ENCODE results near the gene RNF17. TPM values are rescaled to one million over a fixed set of nuclear protein-coding genes. Genes with fewer than 3 reads are reported as not detected.

Gene RNF17
- total RNA-seq, 1 donor from 2014 or later, result not detected

DNA sequence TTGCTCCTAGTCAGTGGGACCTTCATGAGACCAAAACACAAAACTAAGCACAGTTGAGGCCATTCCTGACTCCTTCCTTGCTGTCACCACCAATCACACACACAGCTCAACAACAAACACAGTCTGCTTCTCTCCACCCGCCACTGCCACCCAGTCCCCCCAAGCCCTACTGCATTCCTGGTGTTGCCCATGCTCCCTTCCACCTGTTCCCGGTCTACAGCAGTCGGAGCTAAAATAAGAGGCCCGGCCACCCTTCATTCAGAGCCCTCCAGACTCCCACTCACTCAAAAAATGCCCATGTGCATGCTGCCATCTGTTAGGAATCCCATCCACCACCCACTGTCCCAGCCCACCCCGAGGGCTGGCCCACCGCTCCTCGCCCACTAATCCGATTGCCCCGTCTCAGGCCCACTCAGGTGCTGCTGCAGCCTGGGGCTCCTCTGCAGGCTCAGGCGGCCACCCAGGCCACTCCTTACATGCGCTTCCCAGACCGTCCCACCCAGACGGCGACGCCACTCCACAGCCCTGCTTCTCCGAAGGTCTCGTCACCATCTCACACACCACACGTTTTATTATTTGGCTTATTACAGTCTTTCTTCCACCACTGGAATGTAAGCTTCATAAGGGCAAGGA, 127.6 kb downstream of the RNF17 start:
- DNase-seq, result no peak
- ChIA-PET CTCF (no interaction called here), POLR2A (no interaction called here)
- TF ChIP-seq, protein P1, sequence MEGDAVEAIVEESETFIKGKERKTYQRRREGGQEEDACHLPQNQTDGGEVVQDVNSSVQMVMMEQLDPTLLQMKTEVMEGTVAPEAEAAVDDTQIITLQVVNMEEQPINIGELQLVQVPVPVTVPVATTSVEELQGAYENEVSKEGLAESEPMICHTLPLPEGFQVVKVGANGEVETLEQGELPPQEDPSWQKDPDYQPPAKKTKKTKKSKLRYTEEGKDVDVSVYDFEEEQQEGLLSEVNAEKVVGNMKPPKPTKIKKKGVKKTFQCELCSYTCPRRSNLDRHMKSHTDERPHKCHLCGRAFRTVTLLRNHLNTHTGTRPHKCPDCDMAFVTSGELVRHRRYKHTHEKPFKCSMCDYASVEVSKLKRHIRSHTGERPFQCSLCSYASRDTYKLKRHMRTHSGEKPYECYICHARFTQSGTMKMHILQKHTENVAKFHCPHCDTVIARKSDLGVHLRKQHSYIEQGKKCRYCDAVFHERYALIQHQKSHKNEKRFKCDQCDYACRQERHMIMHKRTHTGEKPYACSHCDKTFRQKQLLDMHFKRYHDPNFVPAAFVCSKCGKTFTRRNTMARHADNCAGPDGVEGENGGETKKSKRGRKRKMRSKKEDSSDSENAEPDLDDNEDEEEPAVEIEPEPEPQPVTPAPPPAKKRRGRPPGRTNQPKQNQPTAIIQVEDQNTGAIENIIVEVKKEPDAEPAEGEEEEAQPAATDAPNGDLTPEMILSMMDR (IDR thresholded peaks at IDR 0.05), result no peak
- H3K4me3 Mint-ChIP-seq, result no peak overlapping the region
- intact Hi-C loops (cut with micrococcal nuclease), result no loop called here
- H3K4me1 Mint-ChIP-seq, result peaks cover 17% of the 10 kb centered on the region
- peaks cover 53% of the 10 kb centered on the region for H3K36me3 Mint-ChIP-seq (ENCODE audit: low read depth)
- no peak for ATAC-seq (ENCODE audit: low read depth)
- no peaks in the 10 kb centered on the region for H3K27me3 Mint-ChIP-seq
- H3K9me3 Mint-ChIP-seq, result no peaks in the 10 kb centered on the region
- no peak overlapping the region for H3K27ac Mint-ChIP-seq

DNA sequence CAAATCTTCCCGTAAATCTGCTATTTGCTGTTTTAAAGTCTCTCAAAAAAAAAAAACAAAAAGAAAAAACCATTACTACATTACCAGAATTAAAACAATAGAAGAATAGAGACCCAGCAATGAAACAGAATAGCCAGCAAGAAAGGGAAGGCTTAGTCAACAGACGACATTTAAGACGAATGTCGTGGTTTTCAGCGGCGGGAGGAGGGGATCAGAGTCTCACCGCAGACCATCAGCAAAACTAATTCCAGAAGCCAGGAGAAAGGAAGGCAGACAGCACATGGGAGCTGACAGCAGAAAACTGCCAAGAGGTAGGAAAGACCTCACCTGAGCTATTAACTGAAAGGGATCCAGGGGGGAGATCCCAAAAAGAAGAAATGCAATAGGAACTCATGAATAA, 128.9 kb downstream of the RNF17 start:
- POLR2A ChIA-PET, result no interaction called here
- Mint-ChIP-seq H3K36me3 (ENCODE audit: low read depth) (peaks cover 53% of the 10 kb centered on the region), H3K4me1 (peaks cover 15% of the 10 kb centered on the region), H3K27me3 (no peaks in the 10 kb centered on the region), H3K9me3 (no peaks in the 10 kb centered on the region), H3K27ac (no peak overlapping the region), H3K4me3 (no peak overlapping the region)
- DNase-seq, result no peak
- CTCF ChIA-PET, result no interaction called here
- intact Hi-C loops (cut with micrococcal nuclease), result no loop called here
- TF ChIP-seq, protein P1 (IDR thresholded peaks at IDR 0.05), result no peak
- no peak for ATAC-seq (ENCODE audit: low read depth)

DNA sequence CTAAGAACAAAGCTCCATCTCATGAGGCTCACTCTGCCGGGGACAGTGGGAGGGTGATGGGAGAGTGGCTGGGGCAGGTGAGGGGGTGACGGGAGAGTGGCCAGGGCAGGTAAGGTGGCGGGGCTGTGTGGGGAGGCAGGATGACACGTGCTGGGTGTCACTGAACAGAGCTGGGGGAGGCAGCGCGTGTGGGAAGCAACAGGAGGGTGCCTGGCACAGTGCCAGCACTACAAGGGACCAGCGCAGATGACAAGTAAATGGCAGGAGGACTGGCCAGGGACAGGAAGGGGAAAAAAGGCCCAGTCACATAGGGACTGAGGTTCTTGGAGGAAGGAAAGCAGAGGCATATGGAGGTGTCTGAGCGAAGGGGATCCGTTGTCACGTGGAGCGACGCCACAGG, 129.9 kb downstream of the RNF17 start:
- intact Hi-C loops (cut with micrococcal nuclease), result no loop called here
- Mint-ChIP-seq H3K27me3 (no peaks in the 10 kb centered on the region), H3K27ac (no peak overlapping the region), H3K9me3 (no peaks in the 10 kb centered on the region), H3K4me1 (peaks cover 5% of the 10 kb centered on the region), H3K36me3 (ENCODE audit: low read depth) (peaks cover 56% of the 10 kb centered on the region), H3K4me3 (no peak overlapping the region)
- TF ChIP-seq, protein P1 (IDR thresholded peaks at IDR 0.05), result no peak
- DNase-seq (no peak), ATAC-seq (ENCODE audit: low read depth) (no peak)
- ChIA-PET CTCF (no interaction called here), POLR2A (no interaction called here)

DNA sequence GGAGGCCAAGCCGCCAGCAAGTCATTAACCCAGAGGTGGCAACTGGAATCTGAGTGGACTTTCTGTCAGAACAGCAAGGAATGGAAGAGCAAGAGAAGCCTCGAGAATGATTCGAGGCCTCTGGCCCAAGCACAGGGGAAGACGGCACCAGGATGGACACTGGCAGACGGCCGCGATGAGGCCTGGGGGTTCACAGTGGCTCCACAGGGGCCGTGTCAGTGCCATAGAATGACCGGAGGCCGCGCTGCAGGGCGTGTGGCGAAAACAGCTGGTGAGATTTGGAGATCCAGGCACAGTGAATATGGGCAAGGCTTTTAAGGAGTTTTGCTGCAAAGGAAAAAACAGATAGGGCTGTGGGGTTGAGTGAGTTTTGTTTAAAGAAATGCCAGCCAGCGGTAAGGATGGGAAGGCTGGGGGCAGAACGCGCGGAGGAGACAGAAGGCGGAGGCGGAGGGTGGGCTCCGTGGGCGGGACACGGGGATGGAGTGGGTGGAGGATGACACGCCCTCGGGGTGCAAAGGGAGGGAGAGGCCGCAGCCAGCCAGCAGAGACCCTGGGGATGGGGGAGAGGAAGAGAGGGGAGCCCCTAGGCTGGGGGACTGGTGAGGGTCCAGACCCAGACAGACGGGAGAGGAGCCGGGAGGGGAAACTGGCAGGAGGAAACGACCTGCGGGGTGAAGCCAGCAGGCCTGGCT, 130.5 kb downstream of the RNF17 start:
- no peak overlapping the region for H3K27ac Mint-ChIP-seq
- CTCF ChIA-PET, result no interaction called here

DNA sequence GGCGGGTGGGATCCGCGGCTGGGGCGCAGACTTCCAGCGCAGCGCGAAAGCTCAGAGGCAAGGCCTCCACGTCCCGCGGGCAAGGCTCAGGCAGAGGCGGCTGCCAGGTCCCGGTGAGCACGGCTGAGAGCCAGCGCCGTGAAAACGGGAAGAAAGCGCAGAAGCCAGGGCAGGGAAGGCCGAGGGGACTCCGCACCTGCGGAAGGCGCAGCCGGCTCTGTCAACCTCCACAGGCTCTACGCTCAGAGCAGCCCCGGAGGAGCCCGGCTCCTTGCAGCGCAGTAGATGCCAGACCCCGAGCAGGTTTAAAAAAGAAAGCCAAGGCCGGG, 131.0 kb downstream of the RNF17 start:
- ChIA-PET POLR2A (no interaction called here), CTCF (no interaction called here)
- Mint-ChIP-seq H3K27me3 (no peaks in the 10 kb centered on the region), H3K4me3 (no peak overlapping the region), H3K36me3 (ENCODE audit: low read depth) (peaks cover 59% of the 10 kb centered on the region), H3K9me3 (no peaks in the 10 kb centered on the region), H3K27ac (no peak overlapping the region), H3K4me1 (peaks cover 4% of the 10 kb centered on the region)
- ATAC-seq (ENCODE audit: low read depth), result no peak
- TF ChIP-seq, protein P1 (IDR thresholded peaks at IDR 0.05), result no peak
- intact Hi-C loops (cut with micrococcal nuclease), result no loop called here
- DNase-seq, result no peak

More for the DNA sequence above, 130.5 kb downstream of the RNF17 start:
- TF ChIP-seq, protein P1 (IDR thresholded peaks at IDR 0.05), result no peak
- ATAC-seq (ENCODE audit: low read depth), result no peak
- POLR2A ChIA-PET, result no interaction called here
- Mint-ChIP-seq H3K36me3 (ENCODE audit: low read depth) (peaks cover 59% of the 10 kb centered on the region), H3K4me1 (peaks cover 4% of the 10 kb centered on the region), H3K9me3 (no peaks in the 10 kb centered on the region), H3K4me3 (no peak overlapping the region), H3K27me3 (no peaks in the 10 kb centered on the region)
- DNase-seq, result no peak
- intact Hi-C loops (cut with micrococcal nuclease), result no loop called here
